CD4-positive, alpha-beta T cell treated with Interleukin-15 for 1 hour (primary cell): ENCODE results near the gene BSN.
"Not testable (repeated sequence)": the region's sequence is repeated elsewhere in the genome, so short reads cannot be mapped to it uniquely, and the experiment has no call there.

Source experiments
- DNase-seq: peaks from one replicate; pipeline ENCODE4 v3.0.0-alpha.2; 2020

BSN gene

DNA sequence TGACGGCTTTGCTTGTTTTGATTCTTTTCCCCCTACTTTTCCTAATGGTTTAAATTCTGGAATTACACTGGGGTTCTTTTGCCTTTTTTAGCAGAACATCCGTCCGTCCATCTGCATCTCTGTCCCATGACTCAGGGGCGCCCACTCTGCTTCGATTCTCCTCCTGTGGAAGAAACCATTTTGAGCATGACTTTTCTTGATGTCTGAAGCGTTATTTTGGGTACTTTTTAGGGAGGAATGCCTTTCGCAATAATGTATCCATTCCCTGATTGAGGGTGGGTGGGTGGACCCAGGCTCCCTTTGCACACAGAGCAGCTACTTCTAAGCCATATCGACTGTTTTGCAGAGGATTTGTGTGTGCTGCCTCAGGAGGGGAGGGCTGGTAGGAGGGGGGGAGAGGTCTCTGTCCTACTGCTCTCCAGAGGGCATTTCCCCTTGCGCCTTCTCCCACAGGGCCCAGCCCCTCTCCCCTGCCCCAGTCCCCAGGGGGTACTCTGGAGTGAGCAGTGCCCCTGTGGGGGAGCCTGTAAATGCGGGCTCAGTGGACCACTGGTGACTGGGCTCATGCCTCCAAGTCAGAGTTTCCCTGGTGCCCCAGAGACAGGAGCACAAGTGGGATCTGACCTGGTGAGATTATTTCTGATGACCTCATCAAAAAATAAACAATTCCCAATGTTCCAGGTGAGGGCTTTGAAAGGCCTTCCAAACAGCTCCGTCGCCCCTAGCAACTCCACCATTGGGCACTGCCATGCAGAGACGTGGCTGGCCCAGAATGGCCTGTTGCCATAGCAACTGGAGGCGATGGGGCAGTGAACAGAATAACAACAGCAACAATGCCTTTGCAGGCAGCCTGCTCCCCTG is 19.5 kb upstream of the BSN start:
- no peak for DNase-seq

- DNase-seq, result no peak
These were observed 18.1 kb upstream of the BSN start for GRCh38 chr3:49535971-49536874.

- DNase-seq, result no peak
These were observed 17.3 kb upstream of the BSN start for GRCh38 chr3:49536875-49537533.

DNA sequence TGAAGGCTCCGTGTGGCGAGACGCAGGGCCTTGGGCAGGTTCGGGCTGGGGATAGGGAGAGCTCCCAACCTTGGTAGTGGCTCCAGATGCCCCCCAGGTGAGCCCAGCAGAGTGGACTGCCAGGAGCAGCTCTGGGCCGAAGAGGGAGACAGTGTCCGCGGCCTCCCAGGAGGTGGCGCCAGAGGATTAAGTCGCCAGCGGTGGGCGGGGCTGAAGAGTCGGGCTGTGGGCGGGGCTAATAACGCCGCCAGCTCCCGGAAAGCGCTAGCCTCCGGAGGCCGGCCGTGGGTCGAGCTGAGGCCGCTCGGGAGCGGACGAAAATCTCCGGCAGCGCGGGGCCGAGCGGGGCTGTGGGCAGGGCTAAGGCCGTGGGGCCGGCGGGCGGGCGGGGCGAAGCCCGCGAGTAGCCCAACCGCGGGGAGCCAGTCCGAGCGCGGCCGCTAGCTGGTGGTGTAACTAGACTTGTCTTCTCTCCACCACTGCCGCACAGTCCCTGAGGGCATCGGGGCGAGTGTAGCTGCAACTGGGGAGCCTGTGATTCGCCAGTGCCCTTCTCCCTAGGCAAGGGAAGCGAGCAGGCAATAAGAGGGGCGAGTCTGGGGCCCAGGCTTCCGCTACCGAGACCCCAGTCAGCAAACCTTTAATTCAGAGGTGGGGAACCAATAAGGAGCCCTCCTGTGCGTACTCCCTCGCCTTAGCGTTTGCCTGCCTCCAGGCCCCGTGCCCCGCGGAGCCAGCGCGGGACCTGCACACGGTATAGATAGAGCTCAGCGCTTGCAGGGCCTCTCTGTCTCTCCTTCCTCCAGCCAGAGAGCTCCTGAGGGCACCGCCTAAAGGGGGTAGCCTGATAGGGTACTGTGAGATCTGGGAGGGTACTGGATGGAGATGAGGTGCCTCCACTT is 14.4 kb upstream of the BSN start:
- DNase-seq, result peak; percentile 87

DNA sequence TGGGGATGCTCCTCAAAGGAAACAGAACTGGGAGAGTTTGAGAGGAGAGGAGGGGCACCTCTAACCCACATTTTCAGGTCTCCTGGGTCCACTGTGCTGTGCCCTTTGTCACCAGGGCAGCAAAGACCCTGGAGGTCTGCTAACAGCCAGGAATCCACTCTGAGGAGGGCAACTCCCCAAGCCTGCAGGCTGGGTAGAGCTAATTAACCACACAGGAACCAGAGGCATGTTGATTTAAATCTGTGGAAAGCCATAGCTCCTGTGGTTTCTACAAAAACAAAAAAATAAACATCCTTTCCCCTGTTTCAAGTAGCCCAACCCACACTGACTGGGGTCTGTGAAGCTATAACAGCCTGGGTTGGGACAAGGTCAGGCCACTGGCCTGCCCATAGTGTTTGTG is 2.2 kb upstream of the BSN start:
- no peak for DNase-seq

DNA sequence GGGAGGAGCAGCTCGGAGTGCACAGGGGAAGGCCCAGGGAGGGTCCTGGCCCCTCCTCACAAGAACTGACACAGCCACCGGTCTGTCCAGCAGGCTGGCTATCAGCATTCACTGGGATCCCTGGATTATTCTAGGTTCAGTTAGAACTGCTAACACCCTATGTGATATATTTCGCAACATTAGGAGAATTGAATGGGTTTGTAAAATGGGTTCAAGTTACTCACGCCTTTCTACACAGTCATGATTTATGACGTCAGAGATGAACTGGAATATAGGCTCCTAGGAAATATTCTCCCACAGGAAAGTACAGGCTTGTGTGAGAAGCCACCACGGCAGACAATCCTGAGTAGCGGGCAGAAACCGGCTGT is 969 bp upstream of the BSN start:
- DNase-seq, result no peak

- DNase-seq, result no peak
These were observed 472 bp downstream of the BSN start for GRCh38 chr3:49554633-49555265.

- DNase-seq, result no peak
These were observed 2.4 kb downstream of the BSN start for GRCh38 chr3:49556500-49557275.

DNA sequence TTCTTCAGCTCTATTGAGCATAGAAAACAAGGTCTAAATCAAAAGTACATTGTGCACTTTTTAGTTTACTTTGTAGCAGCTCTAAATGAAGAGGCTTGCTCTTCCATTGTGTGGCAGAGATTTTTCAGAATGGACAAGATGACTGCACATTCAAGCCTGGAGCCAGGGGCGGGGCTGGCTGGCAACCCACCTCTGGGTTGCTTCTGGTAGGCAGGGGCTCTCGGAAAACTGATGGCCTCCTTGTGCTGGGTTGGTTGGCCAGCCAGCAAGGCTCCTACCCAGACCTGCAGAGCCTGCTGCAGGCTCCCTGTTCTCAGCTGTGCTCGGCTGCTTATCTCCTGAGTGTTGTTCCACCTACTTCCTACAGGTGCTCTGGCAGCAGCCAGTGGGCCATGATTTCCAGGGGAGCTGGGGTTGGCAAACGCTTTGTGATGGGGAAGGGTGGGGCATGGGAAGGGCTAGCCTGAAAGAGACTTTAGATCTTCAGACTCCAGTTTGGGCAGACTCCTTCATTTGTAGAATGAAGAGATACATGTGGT is 8.8 kb downstream of the BSN start:
- DNase-seq, result no peak

GRCh38 chr3:49563766-49564165 is 9.5 kb downstream of the BSN start:
- no peak for DNase-seq

- DNase-seq, result no peak
These were observed 12.0 kb downstream of the BSN start for GRCh38 chr3:49566312-49566711.

DNA sequence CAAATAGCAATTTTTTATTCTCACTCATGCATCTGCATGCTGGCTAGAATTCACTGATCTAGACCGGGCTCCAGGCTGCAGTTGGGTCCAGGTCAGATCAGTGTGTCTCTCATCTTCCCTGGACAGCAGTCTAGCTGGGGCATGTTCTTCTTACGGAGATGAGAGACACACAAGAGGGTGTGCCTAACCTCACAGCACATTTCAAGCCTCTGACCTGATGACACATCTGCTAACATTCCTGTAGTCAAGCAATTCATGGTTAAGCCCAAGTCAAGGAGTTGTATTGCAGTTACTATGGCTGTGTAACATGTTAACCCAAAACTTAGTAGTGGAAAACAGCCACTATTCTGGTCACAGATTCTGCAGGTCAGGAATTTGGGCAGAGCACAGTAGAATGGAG is 13.1 kb downstream of the BSN start:
- DNase-seq, result no peak

DNA sequence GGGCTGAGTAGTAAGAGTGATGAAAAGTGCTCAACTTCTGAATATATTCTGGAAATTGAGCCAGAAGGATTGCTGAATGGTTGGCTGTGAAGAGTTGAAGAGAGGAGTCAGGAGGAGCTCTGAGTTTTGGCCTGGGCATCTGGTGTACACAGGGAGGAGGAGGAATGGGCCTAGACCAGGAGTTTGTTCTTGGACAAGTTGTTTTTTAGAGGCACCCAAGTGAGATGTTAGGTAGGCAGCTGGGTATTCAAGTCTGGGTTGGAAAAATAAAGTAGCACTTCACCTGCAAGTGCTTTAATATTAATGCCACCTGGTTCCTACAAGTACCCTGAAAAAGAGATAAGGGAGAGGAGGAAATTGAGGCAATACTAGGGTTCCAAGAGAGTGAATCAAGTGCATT is 14.7 kb downstream of the BSN start:
- no peak for DNase-seq

- no peak for DNase-seq
These were observed 15.9 kb downstream of the BSN start for GRCh38 chr3:49570028-49570654.

- DNase-seq, result no peak
These were observed 27.9 kb downstream of the BSN start for GRCh38 chr3:49582177-49582576.

- DNase-seq, result not testable (repeated sequence)
These were observed 31.0 kb downstream of the BSN start for GRCh38 chr3:49585261-49585755.

DNA sequence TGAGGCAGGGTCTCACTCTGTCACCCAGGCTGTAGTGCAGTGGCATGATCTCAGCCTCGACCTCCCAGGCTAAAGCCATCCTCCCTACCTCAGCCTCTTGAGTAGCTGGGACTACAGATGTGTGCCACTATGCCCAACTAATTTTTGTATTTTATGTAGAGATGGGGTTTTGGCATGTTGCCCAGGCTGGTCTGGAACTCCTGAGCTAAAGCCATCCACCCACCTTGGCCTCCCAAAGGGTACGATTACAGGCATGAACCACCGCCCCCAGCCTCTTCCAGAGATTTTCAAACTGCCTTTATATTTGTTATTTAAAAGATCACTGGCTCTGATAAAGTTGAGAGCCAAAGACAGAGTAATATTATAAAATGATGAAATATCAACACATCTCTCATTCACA is 37.3 kb downstream of the BSN start:
- DNase-seq, result no peak

DNA sequence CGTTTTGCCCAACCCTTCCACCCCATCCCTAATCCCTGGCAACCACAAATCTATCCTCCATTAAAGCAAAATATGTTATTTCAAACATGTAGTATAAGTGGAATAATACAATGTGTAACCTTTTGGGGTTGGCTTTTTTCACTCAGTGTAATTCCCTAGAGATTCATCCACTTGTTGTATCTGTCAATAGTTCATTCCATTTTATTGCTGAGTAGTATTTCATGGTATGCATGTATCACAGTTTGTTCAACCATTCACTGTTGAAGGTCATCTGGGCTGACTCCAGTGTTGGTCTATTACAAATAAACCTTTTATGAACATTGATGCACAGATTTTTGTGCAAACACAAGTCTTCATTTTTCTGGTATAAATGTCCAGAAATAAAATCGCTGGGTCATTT is 38.8 kb downstream of the BSN start:
- no peak for DNase-seq

GRCh38 chr3:49600781-49601180 is 46.5 kb downstream of the BSN start:
- no peak for DNase-seq
